ENCODE measurements around the gene EGFL8. TPM values are rescaled to one million over a fixed set of nuclear protein-coding genes. Genes with fewer than 3 reads are reported as not detected.

Gene EGFL8
- total and polyA plus RNA-seq, 9 of the 15 experiments (the other 6 are each of a cell fraction or from before 2014, with no cell fraction given), result 2.2 to 47.4 (median 14.2) TPM

- TF ChIP-seq ZNF592 (IDR thresholded peaks at IDR 0.05) (no peak), ZNF395 (CRISPR knock-in tag; IDR thresholded peaks at IDR 0.05) (no peak), EHMT2 (IDR thresholded peaks at IDR 0.05) (peak; percentile 84; the same call in 1 of the 2 replicates), TARDBP (IDR thresholded peaks at IDR 0.05) (no peak), POLR2AphosphoS2 (IDR thresholded peaks at IDR 0.05; ENCODE audit: low read length) (no peak), RERE (CRISPR knock-in tag; IDR thresholded peaks at IDR 0.05; ENCODE audit: borderline replicate concordance) (no peak), ZNF384 (IDR thresholded peaks at IDR 0.05; ENCODE audit: low read depth, low read length) (no peak), ZNF75A (CRISPR knock-in tag; IDR thresholded peaks at IDR 0.05) (no peak)
- TF ChIP-seq, protein P1, sequence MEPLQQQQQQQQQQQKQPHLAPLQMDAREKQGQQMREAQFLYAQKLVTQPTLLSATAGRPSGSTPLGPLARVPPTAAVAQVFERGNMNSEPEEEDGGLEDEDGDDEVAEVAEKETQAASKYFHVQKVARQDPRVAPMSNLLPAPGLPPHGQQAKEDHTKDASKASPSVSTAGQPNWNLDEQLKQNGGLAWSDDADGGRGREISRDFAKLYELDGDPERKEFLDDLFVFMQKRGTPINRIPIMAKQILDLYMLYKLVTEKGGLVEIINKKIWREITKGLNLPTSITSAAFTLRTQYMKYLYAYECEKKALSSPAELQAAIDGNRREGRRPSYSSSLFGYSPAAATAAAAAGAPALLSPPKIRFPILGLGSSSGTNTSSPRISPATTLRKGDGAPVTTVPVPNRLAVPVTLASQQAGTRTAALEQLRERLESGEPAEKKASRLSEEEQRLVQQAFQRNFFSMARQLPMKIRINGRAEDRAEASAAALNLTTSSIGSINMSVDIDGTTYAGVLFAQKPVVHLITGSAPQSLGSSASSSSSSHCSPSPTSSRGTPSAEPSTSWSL (CRISPR knock-in tag; IDR thresholded peaks at IDR 0.05; ENCODE audit: borderline replicate concordance), result no peak
- TF ChIP-seq, protein P2, sequence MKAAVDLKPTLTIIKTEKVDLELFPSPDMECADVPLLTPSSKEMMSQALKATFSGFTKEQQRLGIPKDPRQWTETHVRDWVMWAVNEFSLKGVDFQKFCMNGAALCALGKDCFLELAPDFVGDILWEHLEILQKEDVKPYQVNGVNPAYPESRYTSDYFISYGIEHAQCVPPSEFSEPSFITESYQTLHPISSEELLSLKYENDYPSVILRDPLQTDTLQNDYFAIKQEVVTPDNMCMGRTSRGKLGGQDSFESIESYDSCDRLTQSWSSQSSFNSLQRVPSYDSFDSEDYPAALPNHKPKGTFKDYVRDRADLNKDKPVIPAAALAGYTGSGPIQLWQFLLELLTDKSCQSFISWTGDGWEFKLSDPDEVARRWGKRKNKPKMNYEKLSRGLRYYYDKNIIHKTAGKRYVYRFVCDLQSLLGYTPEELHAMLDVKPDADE (conservative IDR thresholded peaks at IDR 0.05; ENCODE audit: control insufficient read depth, low read depth, low read length), result no peak
- TF ChIP-seq, protein P3, sequence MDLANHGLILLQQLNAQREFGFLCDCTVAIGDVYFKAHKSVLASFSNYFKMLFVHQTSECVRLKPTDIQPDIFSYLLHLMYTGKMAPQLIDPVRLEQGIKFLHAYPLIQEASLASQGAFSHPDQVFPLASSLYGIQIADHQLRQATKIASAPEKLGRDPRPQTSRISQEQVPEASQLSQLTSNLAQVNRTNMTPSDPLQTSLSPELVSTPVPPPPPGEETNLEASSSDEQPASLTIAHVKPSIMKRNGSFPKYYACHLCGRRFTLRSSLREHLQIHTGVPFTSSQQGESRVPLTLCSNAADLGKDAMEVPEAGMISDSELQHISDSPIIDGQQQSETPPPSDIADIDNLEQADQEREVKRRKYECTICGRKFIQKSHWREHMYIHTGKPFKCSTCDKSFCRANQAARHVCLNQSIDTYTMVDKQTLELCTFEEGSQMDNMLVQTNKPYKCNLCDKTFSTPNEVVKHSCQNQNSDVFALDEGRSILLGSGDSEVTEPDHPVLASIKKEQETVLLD (IDR thresholded peaks at IDR 0.05), result peak; percentile 87
These were observed 13.6 kb downstream of the EGFL8 start, which contains the start of gene RNF5 (continued) for GRCh38 chr6:32177788-32178546.

Measured in K562 (cell line).